ENCODE measurements around the gene HILPDA. TPM values are rescaled to one million over a fixed set of nuclear protein-coding genes. Genes with fewer than 3 reads are reported as not detected.
"Not testable (repeated sequence)": the region's sequence is repeated elsewhere in the genome, so short reads cannot be mapped to it uniquely, and the experiment has no call there.

HILPDA gene
- total RNA-seq, 2 experiments from 2014 or later: 1.7 TPM

DNA sequence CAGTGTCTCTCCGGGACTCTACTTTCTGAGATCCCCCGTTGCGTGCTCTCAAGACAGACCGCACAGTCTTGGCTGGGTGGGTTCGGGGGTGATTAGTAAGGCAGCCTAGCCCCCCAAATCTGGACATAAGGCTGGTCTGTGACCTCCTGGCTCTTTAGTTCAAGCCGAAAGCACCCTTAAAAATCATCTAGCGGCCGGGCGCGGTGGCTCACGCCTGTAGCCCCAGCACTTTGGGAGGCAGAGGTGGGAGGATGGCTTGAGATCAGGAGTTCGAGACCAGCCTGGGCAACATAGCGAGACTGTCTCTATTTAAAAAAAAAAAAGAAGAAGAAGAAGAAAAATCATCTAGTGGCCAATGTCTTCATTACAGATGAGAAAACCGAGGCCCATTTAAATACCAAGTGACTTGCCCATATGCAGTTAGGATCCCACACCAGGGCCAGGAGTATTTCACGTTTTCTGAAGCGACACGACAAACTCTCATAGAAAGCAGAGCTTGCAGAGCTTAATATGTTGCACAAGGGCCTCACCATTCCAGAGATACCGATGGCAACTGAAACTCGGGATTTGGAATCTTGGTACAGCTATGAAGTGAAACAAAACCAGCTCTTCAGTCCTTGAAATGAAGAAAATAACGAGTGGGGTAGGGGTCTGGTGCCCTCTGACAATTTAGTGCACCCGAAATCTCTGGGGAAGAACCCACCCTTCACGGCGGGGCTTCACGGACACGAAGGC lies 703 bp upstream of the HILPDA start:
- no peaks in the 10 kb centered on the region for H3K9me3 ChIP-seq (ENCODE audit: control insufficient read depth in 1 of 2, insufficient read depth in 1 of 2, low read length in 2 of 2)
- Mint-ChIP-seq H3K27ac (peak overlapping the region; percentile 88), H3K36me3 (ENCODE audit: low read depth) (no peaks in the 10 kb centered on the region), H3K27me3 (no peaks in the 10 kb centered on the region), H3K9me3 (no peaks in the 10 kb centered on the region), H3K4me1 (ENCODE audit: low read depth) (peaks cover 22% of the 10 kb centered on the region), H3K4me3 (peak overlapping the region; percentile 90)
- H3K4me3 ChIP-seq (ENCODE audit: low read length): peak overlapping the region; percentile 76
- ChIA-PET POLR2A (interaction anchor here (0.7 to 1.2 kb wide), 6 partner anchors 15 to 336 kb away, joined by 3 to 10 read pairs (median 4); partner anchors contain the start of gene RBM28), CTCF (interaction anchor here (0.7 to 5.9 kb wide), 7 partner anchors 29 to 107 kb away, joined by 3 to 47 read pairs (median 5); partner anchors contain the start of gene IMPDH1)
- H3K27ac ChIP-seq (ENCODE audit: low read depth in 1 of 2, low read length in 2 of 2): peak overlapping the region; percentile 62 to 67
- ATAC-seq (ENCODE audit: poor library complexity): no peak
- TF ChIP-seq, protein P1, sequence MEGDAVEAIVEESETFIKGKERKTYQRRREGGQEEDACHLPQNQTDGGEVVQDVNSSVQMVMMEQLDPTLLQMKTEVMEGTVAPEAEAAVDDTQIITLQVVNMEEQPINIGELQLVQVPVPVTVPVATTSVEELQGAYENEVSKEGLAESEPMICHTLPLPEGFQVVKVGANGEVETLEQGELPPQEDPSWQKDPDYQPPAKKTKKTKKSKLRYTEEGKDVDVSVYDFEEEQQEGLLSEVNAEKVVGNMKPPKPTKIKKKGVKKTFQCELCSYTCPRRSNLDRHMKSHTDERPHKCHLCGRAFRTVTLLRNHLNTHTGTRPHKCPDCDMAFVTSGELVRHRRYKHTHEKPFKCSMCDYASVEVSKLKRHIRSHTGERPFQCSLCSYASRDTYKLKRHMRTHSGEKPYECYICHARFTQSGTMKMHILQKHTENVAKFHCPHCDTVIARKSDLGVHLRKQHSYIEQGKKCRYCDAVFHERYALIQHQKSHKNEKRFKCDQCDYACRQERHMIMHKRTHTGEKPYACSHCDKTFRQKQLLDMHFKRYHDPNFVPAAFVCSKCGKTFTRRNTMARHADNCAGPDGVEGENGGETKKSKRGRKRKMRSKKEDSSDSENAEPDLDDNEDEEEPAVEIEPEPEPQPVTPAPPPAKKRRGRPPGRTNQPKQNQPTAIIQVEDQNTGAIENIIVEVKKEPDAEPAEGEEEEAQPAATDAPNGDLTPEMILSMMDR (IDR thresholded peaks at IDR 0.05): no peak
- peaks cover 28% of the 10 kb centered on the region for H3K4me1 ChIP-seq (ENCODE audit: insufficient read depth, low read length)
- intact Hi-C loops (cut with DNase I, micrococcal nuclease): loop anchor here (2.0 to 10.0 kb wide), 3 partner anchors 50 to 1150 kb away; partner anchors contain the start of gene RBM28 (in 1 of the 2)
- DNase-seq: no peak
- no peaks in the 10 kb centered on the region for H3K36me3 ChIP-seq (ENCODE audit: insufficient read depth, low read length)
- H3K27me3 ChIP-seq (ENCODE audit: control insufficient read depth in 1 of 2, insufficient read depth in 2 of 2, low read length in 2 of 2): no peaks in the 10 kb centered on the region

DNA sequence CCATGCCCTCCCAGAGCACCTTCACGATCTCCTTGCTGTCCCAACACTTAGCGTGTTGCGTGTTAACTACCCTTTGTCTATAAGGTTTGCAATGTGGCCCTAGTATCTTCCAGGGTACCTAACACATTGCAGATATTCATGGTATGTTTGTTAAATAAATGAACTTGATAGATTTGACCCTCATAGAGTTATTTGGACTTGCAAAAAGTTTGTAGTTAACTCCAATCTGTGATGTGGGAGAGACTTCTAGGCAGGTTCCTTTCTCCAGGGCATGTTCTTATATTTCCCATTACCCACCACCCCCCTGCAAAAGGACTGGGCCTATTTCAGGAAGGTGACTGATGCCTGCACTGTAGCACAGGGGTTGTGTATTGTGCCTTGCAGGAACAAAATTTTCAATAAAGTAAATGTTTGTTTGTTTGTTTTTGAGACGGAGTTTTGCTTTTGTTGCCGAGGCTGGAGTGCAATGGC lies 612 bp downstream of the HILPDA start:
- no peaks in the 10 kb centered on the region for H3K36me3 Mint-ChIP-seq (ENCODE audit: low read depth)
- no peak for DNase-seq
- CTCF ChIA-PET: interaction anchor here (0.7 to 5.9 kb wide), 4 partner anchors 26 to 109 kb away, joined by 3 to 47 read pairs (median 6); partner anchors contain the start of gene IMPDH1
- Histone ChIP-seq H3K4me1 (ENCODE audit: insufficient read depth, low read length) (peaks cover 28% of the 10 kb centered on the region), H3K27me3 (ENCODE audit: control insufficient read depth in 1 of 2, insufficient read depth in 2 of 2, low read length in 2 of 2) (no peaks in the 10 kb centered on the region), H3K9me3 (ENCODE audit: control insufficient read depth in 1 of 2, insufficient read depth in 1 of 2, low read length in 2 of 2) (no peaks in the 10 kb centered on the region), H3K4me3 (ENCODE audit: low read length) (peak overlapping the region; percentile 76), H3K36me3 (ENCODE audit: insufficient read depth, low read length) (no peaks in the 10 kb centered on the region), H3K27ac (ENCODE audit: low read depth in 1 of 2, low read length in 2 of 2) (peak overlapping the region in 1 of 2 donors; percentile 62)
- peak overlapping the region; percentile 90 for H3K4me3 Mint-ChIP-seq
- H3K4me1 Mint-ChIP-seq (ENCODE audit: low read depth): peaks cover 22% of the 10 kb centered on the region
- TF ChIP-seq, protein P1 (IDR thresholded peaks at IDR 0.05): no peak
- H3K9me3 Mint-ChIP-seq: no peaks in the 10 kb centered on the region
- peak overlapping the region; percentile 88 for H3K27ac Mint-ChIP-seq
- intact Hi-C loops (cut with DNase I, micrococcal nuclease): loop anchor here in 1 of 2 experiments (10.0 kb wide), 2 partner anchors 111 to 1149 kb away; partner anchors contain the start of gene RBM28
- POLR2A ChIA-PET: interaction anchor here (1.0 kb wide), 1 partner anchor 51 kb away, joined by 5 read pairs; no protein-coding TSS in a partner anchor
- H3K27me3 Mint-ChIP-seq: no peaks in the 10 kb centered on the region
- ATAC-seq (ENCODE audit: poor library complexity): peak; percentile 1

DNA sequence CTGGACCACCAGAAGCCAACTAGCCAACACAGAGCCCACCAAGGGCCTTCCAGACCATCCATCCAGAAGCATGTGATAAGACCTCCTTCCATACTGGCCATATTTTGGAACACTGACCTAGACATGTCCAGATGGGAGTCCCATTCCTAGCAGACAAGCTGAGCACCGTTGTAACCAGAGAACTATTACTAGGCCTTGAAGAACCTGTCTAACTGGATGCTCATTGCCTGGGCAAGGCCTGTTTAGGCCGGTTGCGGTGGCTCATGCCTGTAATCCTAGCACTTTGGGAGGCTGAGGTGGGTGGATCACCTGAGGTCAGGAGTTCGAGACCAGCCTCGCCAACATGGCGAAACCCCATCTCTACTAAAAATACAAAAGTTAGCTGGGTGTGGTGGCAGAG lies 1.7 kb downstream of the HILPDA start:
- intact Hi-C loops (cut with DNase I, micrococcal nuclease): loop anchor here in 1 of 2 experiments (10.0 kb wide), 2 partner anchors 113 to 1147 kb away; partner anchors contain the start of gene RBM28
- Mint-ChIP-seq H3K4me1 (ENCODE audit: low read depth) (peaks cover 22% of the 10 kb centered on the region), H3K4me3 (peak overlapping the region; percentile 7)
- DNase-seq; H3K9me3 Mint-ChIP-seq; H3K27me3 ChIP-seq (ENCODE audit: control insufficient read depth in 1 of 2, insufficient read depth in 2 of 2, low read length in 2 of 2); H3K36me3 ChIP-seq (ENCODE audit: insufficient read depth, low read length); H3K27ac Mint-ChIP-seq; H3K27me3 Mint-ChIP-seq; ATAC-seq (ENCODE audit: poor library complexity); POLR2A ChIA-PET; H3K27ac ChIP-seq (ENCODE audit: low read depth in 1 of 2, low read length in 2 of 2); H3K36me3 Mint-ChIP-seq (ENCODE audit: low read depth); H3K4me3 ChIP-seq (ENCODE audit: low read length); H3K9me3 ChIP-seq (ENCODE audit: control insufficient read depth in 1 of 2, insufficient read depth in 1 of 2, low read length in 2 of 2): not testable (repeated sequence)
- H3K4me1 ChIP-seq (ENCODE audit: insufficient read depth, low read length): peaks cover 28% of the 10 kb centered on the region
- CTCF ChIA-PET: interaction anchor here (5.9 kb wide), 1 partner anchor 31 kb away, joined by 47 read pairs; no protein-coding TSS in a partner anchor
